Tibial nerve (tissue), 4 donors: Measurements from ENCODE around the gene CEP85L. TPM values are rescaled to one million over a fixed set of nuclear protein-coding genes. Genes with fewer than 3 reads are reported as not detected.
"Not testable (repeated sequence)": the region's sequence is repeated elsewhere in the genome, so short reads cannot be mapped to it uniquely, and the experiment has no call there.

Experiments
- DNase-seq, 2 donors: peaks; one replicate each; pipeline ENCODE4 v3.0.0-alpha.2; 2019; ENCODE audit warnings: low spot score in 2 of 2
- H3K27ac ChIP-seq, 4 donors: fragments of 200-600 bp; sonication (generic) in 3 of 4; one replicate each; pipeline ENCODE4 v1.5.1; 2017 to 2019; ENCODE audit warnings: mild to moderate bottlenecking in 1 of 4
- H3K27me3 ChIP-seq, 2 donors: fragments of 200-600 bp; sonication (generic) in 1 of 2; one replicate each; pipeline versions ENCODE4 v1.5.1 to v1.6.0; 2017 to 2019
- H3K36me3 ChIP-seq, 3 donors: fragments of 200-600 bp; sonication (generic); one replicate each; pipeline ENCODE4 v1.5.1; 2018 to 2019
- H3K4me1 ChIP-seq, 4 donors: fragments of 200-600 bp; sonication (generic) in 3 of 4; one replicate each; pipeline ENCODE4 v1.5.1; 2017 to 2019
- H3K4me3 ChIP-seq, 4 donors: fragments of 200-600 bp; sonication (generic) in 3 of 4; one replicate each; pipeline ENCODE4 v1.5.1; 2017 to 2019; ENCODE audit warnings: mild to moderate bottlenecking in 1 of 4, moderate library complexity in 1 of 4
- H3K9me3 ChIP-seq, 4 donors: fragments of 200-600 bp; sonication (generic) in 3 of 4; one replicate each; pipeline ENCODE4 v1.5.1; 2017 to 2019
- EP300 ChIP-seq, 2 donors: sonication (generic); formaldehyde crosslinking; IDR thresholded peaks; one replicate each; pipeline ENCODE4 v1.6.1; 2017; ENCODE audit warnings: antibody characterized with exemption in 2 of 2, mild to moderate bottlenecking in 1 of 2
- POLR2A ChIP-seq, 2 donors: fragments of 450-650 bp; IDR thresholded peaks; one replicate each; pipeline ENCODE4 v1.6.1; 2017; ENCODE audit warnings: antibody characterized with exemption in 2 of 2, mild to moderate bottlenecking in 2 of 2, moderate library complexity in 2 of 2
- WGBS, 2 donors: methylation state at CpG; one replicate each; pipeline ENCODE4 v1.1.5; 2018; 5-methylcytosine and 5-hydroxymethylcytosine counted together
- total RNA-seq, 4 donors: library from RNA; depleted of rRNA; stranded (reverse); fragments of >200 nt; gene quantifications; one replicate each; pipeline ENCODE4 v1.1.0, GENCODE V29; 2016
- TF ChIP-seq, protein P1 (sequence below), 5 experiments: fragments of 200-600 bp in 3 of 5; fragments of 450-650 bp in 2 of 5; sonication (generic) in 3 of 5; IDR thresholded peaks; one replicate each; pipeline ENCODE4 v1.5.1; 2016 to 2019; ENCODE audit warnings: antibody characterized with exemption in 5 of 5, mild to moderate bottlenecking in 3 of 5, moderate library complexity in 2 of 5

Gene CEP85L
- total RNA-seq, 4 donors from 2014 or later: 26.7 to 47.4 (median 37.8) TPM

DNA sequence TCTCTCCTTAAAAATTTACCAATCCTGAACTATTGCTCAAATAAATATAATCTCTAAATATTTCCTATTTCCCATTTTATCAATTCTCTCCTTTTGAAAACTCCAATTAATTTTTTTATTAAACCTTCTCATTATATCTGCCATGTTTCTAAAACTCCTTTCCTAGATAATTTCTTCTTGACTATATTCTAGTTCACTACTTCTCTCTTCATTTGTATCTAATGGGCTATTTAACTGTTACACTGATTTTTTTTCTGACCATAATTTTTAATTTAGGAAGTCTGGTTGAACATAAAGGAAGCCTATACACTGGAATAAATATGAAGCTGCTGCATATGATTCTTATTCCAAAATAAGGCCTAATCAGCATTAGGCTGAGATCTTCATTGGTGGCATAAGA, 199.6 kb downstream of the CEP85L start:
- no peaks in the 10 kb centered on the region for H3K27me3 ChIP-seq
- H3K4me3 ChIP-seq: no peak overlapping the region
- peaks cover 0 to 71% (median 9%) of the 10 kb centered on the region in 4 donors for H3K9me3 ChIP-seq
- H3K4me1 ChIP-seq: no peaks in the 10 kb centered on the region
- DNase-seq: no peak
- no peak overlapping the region for H3K27ac ChIP-seq
- H3K36me3 ChIP-seq: peaks cover 0 to 9% (median 0%) of the 10 kb centered on the region in 3 donors
- TF ChIP-seq, protein P1, sequence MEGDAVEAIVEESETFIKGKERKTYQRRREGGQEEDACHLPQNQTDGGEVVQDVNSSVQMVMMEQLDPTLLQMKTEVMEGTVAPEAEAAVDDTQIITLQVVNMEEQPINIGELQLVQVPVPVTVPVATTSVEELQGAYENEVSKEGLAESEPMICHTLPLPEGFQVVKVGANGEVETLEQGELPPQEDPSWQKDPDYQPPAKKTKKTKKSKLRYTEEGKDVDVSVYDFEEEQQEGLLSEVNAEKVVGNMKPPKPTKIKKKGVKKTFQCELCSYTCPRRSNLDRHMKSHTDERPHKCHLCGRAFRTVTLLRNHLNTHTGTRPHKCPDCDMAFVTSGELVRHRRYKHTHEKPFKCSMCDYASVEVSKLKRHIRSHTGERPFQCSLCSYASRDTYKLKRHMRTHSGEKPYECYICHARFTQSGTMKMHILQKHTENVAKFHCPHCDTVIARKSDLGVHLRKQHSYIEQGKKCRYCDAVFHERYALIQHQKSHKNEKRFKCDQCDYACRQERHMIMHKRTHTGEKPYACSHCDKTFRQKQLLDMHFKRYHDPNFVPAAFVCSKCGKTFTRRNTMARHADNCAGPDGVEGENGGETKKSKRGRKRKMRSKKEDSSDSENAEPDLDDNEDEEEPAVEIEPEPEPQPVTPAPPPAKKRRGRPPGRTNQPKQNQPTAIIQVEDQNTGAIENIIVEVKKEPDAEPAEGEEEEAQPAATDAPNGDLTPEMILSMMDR (IDR thresholded peaks at IDR 0.05): no peak
- TF ChIP-seq EP300 (IDR thresholded peaks at IDR 0.05): no peak
- no peak for TF ChIP-seq POLR2A (IDR thresholded peaks at IDR 0.05)

DNA sequence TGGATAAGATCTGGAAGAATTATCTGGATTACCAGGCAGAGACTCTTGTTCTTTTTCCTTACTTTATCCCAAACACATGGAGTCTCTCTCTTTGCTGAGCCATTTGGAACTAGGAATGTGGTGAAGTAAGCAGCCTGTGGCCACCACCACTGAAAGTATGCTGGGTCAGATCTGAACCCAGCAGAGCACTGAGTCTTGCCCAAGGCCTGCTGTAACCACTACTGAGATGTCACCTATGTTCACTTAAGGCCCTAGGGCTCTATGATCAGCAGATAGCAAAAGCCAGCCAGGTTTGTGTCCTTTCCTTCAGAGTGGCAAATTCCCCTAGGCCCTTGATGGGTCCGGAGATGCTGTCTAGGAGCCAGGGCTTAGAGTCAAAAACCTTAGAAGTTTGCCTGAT, 206.6 kb downstream of the CEP85L start:
- Histone ChIP-seq H3K27me3 (no peaks in the 10 kb centered on the region), H3K4me3 (no peak overlapping the region), H3K4me1 (no peaks in the 10 kb centered on the region), H3K27ac (no peak overlapping the region), H3K9me3 (peaks cover 0 to 57% (median 2%) of the 10 kb centered on the region in 4 donors), H3K36me3 (peaks cover 0 to 25% (median 0%) of the 10 kb centered on the region in 3 donors)
- no peak for DNase-seq
- 85 to 88% methylated on average over 1 of the region's 1 CpG for WGBS, 2 donors
- TF ChIP-seq POLR2A (IDR thresholded peaks at IDR 0.05) (no peak), EP300 (IDR thresholded peaks at IDR 0.05) (no peak)
- TF ChIP-seq, protein P1 (IDR thresholded peaks at IDR 0.05): no peak

DNA sequence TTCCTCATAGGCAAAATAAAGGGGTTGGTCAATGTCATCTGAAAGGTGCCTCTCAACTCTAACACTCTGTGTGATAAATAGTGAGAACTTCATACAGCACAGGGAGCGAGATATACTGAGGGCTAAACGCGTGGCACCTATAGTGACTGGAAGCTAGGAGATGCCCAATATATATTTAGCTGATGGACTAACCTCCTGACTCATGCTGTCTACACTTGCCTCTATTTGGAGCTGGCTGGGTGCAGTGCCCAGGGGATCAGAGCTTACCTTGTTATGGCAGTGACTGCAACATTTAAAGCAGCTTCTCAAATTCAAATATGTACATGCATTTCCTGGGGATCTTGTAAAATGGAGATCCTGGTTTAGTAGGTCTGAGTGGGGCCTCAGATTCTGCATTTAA, 214.9 kb downstream of the CEP85L start:
- no peak overlapping the region for H3K4me3 ChIP-seq
- H3K27ac ChIP-seq: no peak overlapping the region
- TF ChIP-seq, protein P1 (IDR thresholded peaks at IDR 0.05): no peak
- TF ChIP-seq POLR2A (IDR thresholded peaks at IDR 0.05): no peak
- TF ChIP-seq EP300 (IDR thresholded peaks at IDR 0.05): no peak
- DNase-seq: no peak
- H3K9me3 ChIP-seq: peaks cover 0 to 55% (median 2%) of the 10 kb centered on the region in 4 donors
- no peaks in the 10 kb centered on the region for H3K4me1 ChIP-seq
- no peaks in the 10 kb centered on the region for H3K27me3 ChIP-seq
- WGBS, 2 donors: 61 to 63% methylated on average over 3 of the region's 3 CpGs
- no peaks in the 10 kb centered on the region for H3K36me3 ChIP-seq

DNA sequence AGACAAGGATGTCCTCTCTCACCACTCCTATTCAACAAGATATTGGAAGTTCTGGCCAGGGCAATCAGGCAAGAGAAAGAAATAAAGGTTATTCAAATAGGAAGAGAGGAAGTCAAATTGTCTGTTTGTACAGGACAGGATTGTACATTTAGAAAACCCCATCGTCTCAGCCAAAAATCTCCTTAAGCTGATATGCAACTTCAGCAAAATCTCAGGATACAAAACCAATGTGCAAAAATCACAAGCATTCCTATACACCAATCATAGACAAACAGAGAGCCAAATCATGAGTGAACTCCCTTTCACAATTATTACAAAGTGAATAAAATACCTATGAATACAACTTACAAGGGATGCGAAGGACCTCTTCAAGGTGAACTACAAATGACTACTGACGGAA, 217.2 kb downstream of the CEP85L start:
- H3K4me1 ChIP-seq, H3K36me3 ChIP-seq, H3K27me3 ChIP-seq, H3K4me3 ChIP-seq, H3K27ac ChIP-seq, DNase-seq: not testable (repeated sequence)
- H3K9me3 ChIP-seq: peaks cover 0 to 46% (median 2%) of the 10 kb centered on the region in 4 donors
- 87 to 92% methylated on average over 3 of the region's 3 CpGs for WGBS, 2 donors

DNA sequence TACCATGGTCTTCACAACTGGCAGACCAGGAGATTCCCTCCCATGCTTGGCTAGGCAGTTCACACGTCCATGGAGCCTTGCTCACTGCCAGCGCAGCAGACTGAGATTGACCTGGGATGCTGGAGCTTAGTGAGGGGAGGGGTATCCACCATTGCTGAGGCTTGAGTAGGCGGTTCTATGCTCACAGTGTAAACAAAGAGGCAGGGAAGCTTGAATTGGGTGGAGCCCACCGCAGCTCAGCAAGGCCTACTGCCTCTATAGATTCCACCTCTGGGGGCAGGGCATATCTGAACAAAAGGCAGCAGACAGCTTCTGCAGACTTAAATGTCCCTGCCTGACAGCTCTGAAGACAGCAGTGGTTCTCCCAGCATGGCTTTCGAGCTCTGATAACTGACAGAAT, 230.1 kb downstream of the CEP85L start:
- not testable (repeated sequence) for H3K4me3 ChIP-seq, DNase-seq, H3K27ac ChIP-seq, H3K4me1 ChIP-seq, H3K27me3 ChIP-seq, H3K36me3 ChIP-seq
- peaks cover 0 to 16% (median 0%) of the 10 kb centered on the region in 4 donors for H3K9me3 ChIP-seq
- 69 to 82% methylated on average over 3 to 5 of the region's 5 CpGs for WGBS, 2 donors

DNA sequence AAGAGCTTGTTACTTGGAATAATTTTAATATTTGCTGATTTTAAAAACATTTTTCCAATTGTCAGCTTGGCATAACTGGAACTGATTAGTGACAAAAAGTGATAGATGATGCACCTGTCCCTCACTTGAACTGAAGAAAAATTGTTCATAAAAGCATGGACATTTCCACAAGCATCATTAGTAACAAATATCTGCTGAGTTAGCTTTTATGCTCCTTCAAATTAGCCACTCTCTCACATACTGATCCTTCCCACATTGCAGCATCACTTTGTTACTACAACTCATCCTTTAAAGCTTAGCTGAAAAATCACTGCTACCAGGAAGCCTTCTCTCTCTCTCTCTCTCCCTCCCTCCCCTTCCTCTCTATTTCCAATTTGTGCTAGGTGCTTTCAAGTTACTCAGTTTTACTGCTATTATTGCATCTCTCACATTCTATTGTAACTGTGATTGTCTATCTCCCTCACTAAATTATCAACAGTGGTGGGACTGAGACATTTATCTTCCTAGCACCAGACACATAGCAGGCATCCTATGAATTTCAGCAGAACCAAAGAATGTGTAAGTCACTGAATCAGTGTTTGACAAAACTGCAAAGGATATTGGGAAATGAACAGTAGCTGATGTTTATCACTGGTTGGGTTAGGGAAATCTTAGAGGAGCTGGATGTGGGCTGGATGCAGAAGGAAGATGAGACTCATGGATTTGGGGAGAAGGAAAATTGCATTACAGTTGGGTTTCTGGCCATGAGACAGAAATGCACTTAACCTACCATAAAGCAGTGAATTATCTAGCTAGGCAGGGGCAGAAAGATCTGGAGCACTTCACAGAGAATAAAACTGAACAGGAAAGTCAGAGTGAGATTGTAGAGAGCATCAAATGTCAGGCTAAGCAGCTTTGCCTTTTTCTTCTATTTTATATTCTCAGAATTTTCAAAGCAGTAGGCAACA, 231.7 kb downstream of the CEP85L start:
- H3K27me3 ChIP-seq: no peaks in the 10 kb centered on the region
- no peaks in the 10 kb centered on the region for H3K36me3 ChIP-seq
- TF ChIP-seq POLR2A (IDR thresholded peaks at IDR 0.05) (no peak), EP300 (IDR thresholded peaks at IDR 0.05) (no peak)
- TF ChIP-seq, protein P1 (IDR thresholded peaks at IDR 0.05): no peak
- no peak overlapping the region for H3K27ac ChIP-seq
- H3K9me3 ChIP-seq: peaks cover 0 to 9% (median 0%) of the 10 kb centered on the region in 4 donors
- peaks cover 0 to 4% (median 0%) of the 10 kb centered on the region in 4 donors for H3K4me1 ChIP-seq
- H3K4me3 ChIP-seq: no peak overlapping the region
- no peak for DNase-seq
